ENCODE data around the gene CFAP65. TPM values are rescaled to one million over a fixed set of nuclear protein-coding genes. Genes with fewer than 3 reads are reported as not detected.

The CFAP65 gene
- polyA plus RNA-seq, 1 experiment: not detected

GRCh38 chr2:218990612-218991011 lies 50.7 kb downstream of the CFAP65 start:
- Histone ChIP-seq H3K27me3 (ENCODE audit: control insufficient read depth, insufficient read depth, low read length) (peaks cover 95% of the 10 kb centered on the region), H3K4me3 (ENCODE audit: low read depth, low read length) (no peak overlapping the region), H3K9me3 (ENCODE audit: control insufficient read depth, insufficient read depth, low read length) (no peaks in the 10 kb centered on the region; the same call in 1 of the 2 replicates), H3K27ac (ENCODE audit: low read depth, low read length) (no peak overlapping the region)
- ChIA-PET POLR2A (no interaction called here), CTCF (interaction anchor here (1.3 kb wide), 1 partner anchor 39 kb away, joined by 3 read pairs; no protein-coding TSS in a partner anchor)
- no peak for TF ChIP-seq CTCF (IDR thresholded peaks at IDR 0.05; ENCODE audit: low read depth, low read length)
- no peak for DNase-seq (ENCODE audit: low read depth, low spot score)

GRCh38 chr2:218990052-218990451 lies 51.3 kb downstream of the CFAP65 start:
- H3K27ac ChIP-seq (ENCODE audit: low read depth, low read length): no peak overlapping the region
- TF ChIP-seq CTCF (IDR thresholded peaks at IDR 0.05; ENCODE audit: low read depth, low read length): no peak
- no peak for DNase-seq (ENCODE audit: low read depth, low spot score)
- ChIA-PET POLR2A (no interaction called here), CTCF (interaction anchor here (1.3 to 2.4 kb wide), 2 partner anchors 10 to 40 kb away, joined by 3 to 15 read pairs; no protein-coding TSS in a partner anchor)
- H3K27me3 ChIP-seq (ENCODE audit: control insufficient read depth, insufficient read depth, low read length): peaks cover 92% of the 10 kb centered on the region
- no peak overlapping the region for H3K4me3 ChIP-seq (ENCODE audit: low read depth, low read length)
- no peaks in the 10 kb centered on the region; the same call in 1 of the 2 replicates for H3K9me3 ChIP-seq (ENCODE audit: control insufficient read depth, insufficient read depth, low read length)

- no peak overlapping the region for H3K4me3 ChIP-seq (ENCODE audit: low read depth, low read length)
- H3K9me3 ChIP-seq (ENCODE audit: control insufficient read depth, insufficient read depth, low read length): peaks cover 5% of the 10 kb centered on the region; the same call in 1 of the 2 replicates
- ChIA-PET CTCF (interaction anchor here (2.4 kb wide), 1 partner anchor 8 kb away, joined by 15 read pairs; no protein-coding TSS in a partner anchor), POLR2A (no interaction called here)
- no peak overlapping the region for H3K27ac ChIP-seq (ENCODE audit: low read depth, low read length)
- no peak for TF ChIP-seq CTCF (IDR thresholded peaks at IDR 0.05; ENCODE audit: low read depth, low read length)
- peaks cover 90% of the 10 kb centered on the region for H3K27me3 ChIP-seq (ENCODE audit: control insufficient read depth, insufficient read depth, low read length)
- DNase-seq (ENCODE audit: low read depth, low spot score): no peak
These were observed 52.7 kb downstream of the CFAP65 start for GRCh38 chr2:218988650-218989049.

- Histone ChIP-seq H3K27me3 (ENCODE audit: control insufficient read depth, insufficient read depth, low read length) (peaks cover 90% of the 10 kb centered on the region), H3K9me3 (ENCODE audit: control insufficient read depth, insufficient read depth, low read length) (peaks cover 5% of the 10 kb centered on the region; the same call in 1 of the 2 replicates), H3K4me3 (ENCODE audit: low read depth, low read length) (no peak overlapping the region), H3K27ac (ENCODE audit: low read depth, low read length) (no peak overlapping the region)
- ChIA-PET CTCF (interaction anchor here (2.4 kb wide), 1 partner anchor 8 kb away, joined by 15 read pairs; no protein-coding TSS in a partner anchor), POLR2A (no interaction called here)
- TF ChIP-seq CTCF (IDR thresholded peaks at IDR 0.05; ENCODE audit: low read depth, low read length): no peak
- DNase-seq (ENCODE audit: low read depth, low spot score): no peak
These were observed 53.2 kb downstream of the CFAP65 start for GRCh38 chr2:218988164-218988563.

GRCh38 chr2:218986148-218986761 lies 55.1 kb downstream of the CFAP65 start:
- Histone ChIP-seq H3K4me3 (ENCODE audit: low read depth, low read length) (no peak overlapping the region), H3K27me3 (ENCODE audit: control insufficient read depth, insufficient read depth, low read length) (peaks cover 87% of the 10 kb centered on the region), H3K27ac (ENCODE audit: low read depth, low read length) (no peak overlapping the region), H3K9me3 (ENCODE audit: control insufficient read depth, insufficient read depth, low read length) (peaks cover 5% of the 10 kb centered on the region; the same call in 1 of the 2 replicates)
- CTCF ChIA-PET: no interaction called here
- no peak for DNase-seq (ENCODE audit: low read depth, low spot score)
- POLR2A ChIA-PET: no interaction called here
- TF ChIP-seq CTCF (IDR thresholded peaks at IDR 0.05; ENCODE audit: low read depth, low read length): no peak

All from AG04450 (cell line).